Cerebellar nuclear complex (tissue), 1 donor: ENCODE data around the gene EXOC8.

ENCODE experiments used
- DNase-seq, 2 experiments: peaks; one replicate each; lab custom pipeline; 2025; lab: John Stamatoyannopoulos, UW

Gene EXOC8, protein sequence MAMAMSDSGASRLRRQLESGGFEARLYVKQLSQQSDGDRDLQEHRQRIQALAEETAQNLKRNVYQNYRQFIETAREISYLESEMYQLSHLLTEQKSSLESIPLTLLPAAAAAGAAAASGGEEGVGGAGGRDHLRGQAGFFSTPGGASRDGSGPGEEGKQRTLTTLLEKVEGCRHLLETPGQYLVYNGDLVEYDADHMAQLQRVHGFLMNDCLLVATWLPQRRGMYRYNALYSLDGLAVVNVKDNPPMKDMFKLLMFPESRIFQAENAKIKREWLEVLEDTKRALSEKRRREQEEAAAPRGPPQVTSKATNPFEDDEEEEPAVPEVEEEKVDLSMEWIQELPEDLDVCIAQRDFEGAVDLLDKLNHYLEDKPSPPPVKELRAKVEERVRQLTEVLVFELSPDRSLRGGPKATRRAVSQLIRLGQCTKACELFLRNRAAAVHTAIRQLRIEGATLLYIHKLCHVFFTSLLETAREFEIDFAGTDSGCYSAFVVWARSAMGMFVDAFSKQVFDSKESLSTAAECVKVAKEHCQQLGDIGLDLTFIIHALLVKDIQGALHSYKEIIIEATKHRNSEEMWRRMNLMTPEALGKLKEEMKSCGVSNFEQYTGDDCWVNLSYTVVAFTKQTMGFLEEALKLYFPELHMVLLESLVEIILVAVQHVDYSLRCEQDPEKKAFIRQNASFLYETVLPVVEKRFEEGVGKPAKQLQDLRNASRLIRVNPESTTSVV

GRCh38 chr1:231337472-231338269, at the start of gene EXOC8:
Gene EXOC8 (minus strand): TSS chr1:231337852. CDS start chr1:231337745, 107 bp downstream.
- DNase-seq = peak; percentile 59 to 91

DNA sequence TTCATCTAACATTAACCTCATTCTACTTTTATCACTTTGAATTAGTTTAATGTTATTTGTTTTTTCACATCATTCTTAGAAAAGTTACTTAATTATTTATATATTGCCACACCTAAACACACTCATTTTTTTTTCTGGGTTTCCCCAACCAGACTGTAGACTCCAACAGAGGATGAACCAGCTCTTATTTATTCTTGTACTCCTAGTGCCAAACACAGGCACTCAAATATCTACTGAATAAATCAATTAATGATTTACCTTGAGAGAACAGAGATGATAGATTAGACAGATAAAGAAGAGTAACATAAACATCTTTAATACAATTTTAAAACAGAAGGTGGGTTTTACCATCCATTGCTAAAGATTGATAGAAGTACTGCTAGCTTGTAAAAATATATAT, 48.8 kb upstream of the EXOC8 start:
- no peak for DNase-seq

- no peak for DNase-seq
These were observed 47.7 kb upstream of the EXOC8 start for GRCh38 chr1:231385416-231385748.

GRCh38 chr1:231384696-231385415, 47.2 kb upstream of the EXOC8 start:
- no peak for DNase-seq

DNA sequence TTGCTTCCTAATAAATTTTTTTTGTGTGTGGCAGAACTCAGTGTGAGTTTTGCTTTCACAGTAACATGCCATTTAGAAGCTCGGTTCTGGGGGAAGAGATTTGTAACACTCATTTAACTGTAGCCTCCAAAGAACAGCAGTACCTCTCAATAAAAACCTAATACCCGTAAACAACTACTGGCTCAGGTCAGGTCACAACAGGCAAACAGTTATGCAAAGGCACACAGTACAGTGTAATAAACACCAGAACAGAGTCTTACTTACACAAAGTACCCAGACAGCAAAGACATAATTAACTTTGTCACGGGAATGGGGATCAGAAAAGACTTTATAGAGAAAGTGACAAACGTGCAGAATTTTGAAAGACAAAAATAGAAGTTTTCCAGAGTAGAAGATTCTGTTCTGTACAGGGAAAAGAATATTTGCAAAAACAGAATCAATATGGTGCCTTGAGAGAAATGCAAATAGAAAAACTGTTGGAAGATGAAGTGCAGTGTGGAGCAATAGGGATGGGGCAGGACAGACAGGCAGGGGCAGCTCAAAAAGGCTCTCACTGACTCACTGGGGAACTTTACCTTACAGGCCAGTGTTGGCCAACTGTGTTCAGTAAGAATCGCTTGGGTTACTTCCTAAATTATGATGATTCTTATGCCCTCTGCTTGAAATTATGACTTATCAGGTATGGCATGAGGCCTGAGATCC, 45.7 kb upstream of the EXOC8 start:
- DNase-seq = no peak

- DNase-seq = no peak
These were observed 44.8 kb upstream of the EXOC8 start for GRCh38 chr1:231382426-231382825.

DNA sequence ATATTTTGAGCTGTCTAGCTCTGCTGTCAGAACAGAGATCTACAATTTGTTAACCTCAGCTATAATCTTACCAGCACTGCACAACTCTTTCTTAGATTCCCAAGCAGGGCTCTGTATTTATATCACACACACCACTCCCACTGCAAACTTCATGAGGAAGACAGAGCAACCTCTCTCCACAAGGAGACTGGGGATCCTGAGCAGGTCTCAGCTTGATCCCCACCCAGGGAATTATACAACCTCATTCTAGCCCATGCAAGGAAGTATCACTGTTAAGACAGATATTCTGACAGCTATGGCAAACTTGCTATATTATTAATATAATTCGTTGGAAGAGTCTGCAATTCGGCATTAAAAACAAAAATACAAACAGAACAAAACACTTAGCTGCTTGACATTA, 44.1 kb upstream of the EXOC8 start:
- DNase-seq = no peak

DNA sequence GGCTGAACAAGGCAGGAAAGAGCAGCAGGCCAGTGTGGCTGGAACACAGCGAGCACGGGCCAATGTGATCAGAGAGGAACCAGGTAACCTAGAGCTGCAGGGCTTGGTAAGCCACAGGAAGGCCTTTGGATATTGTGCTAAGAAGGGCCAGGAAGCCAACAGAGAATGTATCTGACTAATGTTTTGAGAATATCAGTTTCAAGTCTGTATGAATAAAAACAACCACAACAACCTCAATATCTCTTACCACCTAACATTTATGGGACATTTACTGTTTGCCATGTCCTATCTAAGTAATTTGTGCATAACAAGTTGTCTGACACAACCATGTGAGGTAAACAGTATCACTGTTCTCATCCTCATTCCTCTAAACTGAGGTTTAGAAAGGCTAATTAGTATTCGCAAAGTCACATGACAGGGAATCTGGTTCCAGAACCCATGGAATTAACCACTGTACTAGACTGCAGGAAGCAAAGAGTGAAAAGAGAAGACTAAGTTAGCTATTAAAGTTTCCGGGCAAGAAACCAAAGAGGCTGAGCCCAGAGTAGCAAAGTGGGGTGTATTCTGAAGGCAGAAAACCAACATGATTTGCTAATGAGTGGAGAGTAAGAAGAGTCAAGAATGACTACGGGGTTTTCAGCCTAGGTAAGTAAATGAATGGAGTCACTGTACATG, 39.4 kb upstream of the EXOC8 start:
- no peak for DNase-seq

DNA sequence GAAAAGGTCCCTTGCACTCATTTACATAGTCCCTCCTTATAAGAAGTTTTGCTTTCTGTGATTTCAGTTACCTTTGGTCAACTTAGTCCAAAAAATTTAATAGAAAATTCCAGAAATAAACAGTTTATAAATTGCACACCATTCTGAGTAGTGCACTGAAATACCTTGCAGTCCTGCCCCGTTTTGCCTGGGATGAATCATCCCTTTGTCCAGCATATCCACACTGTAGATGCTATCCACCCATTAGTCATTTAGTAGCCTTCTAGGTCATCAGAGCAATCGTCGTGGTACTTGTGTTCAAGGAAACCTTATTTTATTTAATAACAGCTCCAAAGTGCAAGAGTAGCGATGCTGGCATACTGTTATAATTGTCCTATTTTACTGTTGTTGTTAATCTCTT, 38.4 kb upstream of the EXOC8 start:
- DNase-seq = no peak

DNA sequence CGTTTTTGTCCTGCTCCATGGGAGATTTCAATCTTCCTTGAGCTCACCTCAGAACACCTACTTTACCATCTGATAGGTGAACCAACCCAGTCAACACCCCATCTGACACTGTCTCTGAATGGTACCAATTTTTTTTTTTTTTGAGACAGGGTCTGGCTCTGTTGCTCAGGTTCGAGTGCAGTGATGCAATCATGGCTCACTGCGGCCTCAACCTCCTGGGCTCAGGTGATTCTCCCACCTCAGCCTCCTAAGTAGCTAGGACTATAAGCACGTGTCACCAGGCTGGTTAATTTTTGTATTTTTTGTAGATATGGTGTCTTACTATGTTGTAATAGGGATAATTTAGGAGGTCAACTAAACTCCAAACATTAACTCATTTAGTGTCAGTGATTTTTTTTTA, 36.7 kb upstream of the EXOC8 start:
- no peak for DNase-seq

- DNase-seq = no peak
These were observed 34.8 kb upstream of the EXOC8 start for GRCh38 chr1:231372501-231372900.

DNA sequence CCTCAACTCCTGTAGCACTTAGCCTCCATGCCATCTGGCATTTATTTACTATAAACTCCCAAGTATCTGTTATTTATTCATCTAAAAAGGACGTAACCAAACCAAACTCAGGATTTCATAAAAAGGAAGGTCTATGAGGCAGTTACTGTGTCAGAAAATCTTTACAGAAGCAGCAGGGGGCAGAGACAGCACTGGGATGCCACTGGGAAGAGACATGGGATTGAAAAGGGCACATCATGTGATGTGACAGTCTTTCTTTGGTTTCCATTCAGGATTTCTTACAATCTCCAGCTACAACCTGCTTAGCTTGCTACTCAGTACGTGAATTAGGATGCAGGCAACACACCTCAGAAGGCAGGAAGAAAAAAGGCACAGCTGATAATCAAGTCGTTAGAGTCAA, 31.6 kb upstream of the EXOC8 start:
- no peak for DNase-seq

DNA sequence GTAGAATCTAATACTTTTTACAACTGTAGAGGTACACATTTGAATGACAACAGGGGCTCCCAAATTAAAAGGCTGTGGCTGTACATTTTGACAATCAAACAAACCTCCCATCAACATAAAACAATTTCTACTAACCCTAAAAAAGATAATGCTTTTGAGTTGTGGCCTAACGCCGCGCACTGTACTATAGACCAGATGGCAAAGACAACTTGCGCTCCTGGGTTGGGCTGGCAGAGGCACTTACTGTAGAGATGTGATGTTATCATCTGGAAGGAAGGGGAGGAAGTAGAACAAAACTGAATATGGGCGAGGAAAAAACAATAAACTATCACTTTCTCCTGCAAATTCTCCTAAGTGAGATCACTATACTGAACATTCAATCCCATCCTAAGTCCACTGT, 26.5 kb upstream of the EXOC8 start:
- no peak for DNase-seq

GRCh38 chr1:231363624-231364023, 26.0 kb upstream of the EXOC8 start:
- DNase-seq = no peak

DNA sequence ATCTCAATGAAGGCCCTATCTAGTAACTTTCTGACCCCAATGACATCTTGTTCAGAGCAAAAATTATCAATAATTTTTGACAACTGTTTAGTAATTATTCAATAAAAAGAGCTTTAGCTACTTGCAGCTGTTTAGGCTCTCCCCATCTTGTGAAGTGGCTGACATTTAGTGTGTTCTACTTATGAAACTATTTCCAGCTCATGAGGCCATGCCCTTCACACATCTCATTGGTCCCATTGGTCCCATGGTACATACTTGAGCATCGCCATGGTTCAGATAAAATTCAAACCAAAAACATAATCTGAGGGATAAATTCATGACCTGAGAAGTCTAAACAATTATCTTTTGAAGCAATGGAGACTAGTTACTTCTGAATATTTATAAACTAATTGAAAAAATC, 24.7 kb upstream of the EXOC8 start:
- no peak for DNase-seq

DNA sequence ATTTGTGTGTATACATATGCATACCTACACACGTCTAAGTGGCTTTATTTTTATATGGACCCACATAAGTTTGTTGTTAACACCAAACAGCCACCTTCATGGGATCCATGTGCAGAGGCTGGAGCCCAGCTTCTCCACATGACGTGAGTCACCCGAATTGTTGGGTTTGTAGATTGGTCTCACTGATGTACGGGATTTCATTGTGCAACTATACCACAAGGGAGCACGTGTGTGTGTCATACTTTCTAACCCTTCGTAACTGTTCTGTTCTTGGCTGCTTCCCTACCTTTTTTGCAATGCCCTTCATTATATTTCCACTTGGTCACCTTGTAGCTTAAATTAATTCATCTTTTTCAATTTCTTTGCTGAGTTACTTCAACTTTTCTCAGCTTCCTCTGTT, 21.5 kb upstream of the EXOC8 start:
- DNase-seq = no peak

DNA sequence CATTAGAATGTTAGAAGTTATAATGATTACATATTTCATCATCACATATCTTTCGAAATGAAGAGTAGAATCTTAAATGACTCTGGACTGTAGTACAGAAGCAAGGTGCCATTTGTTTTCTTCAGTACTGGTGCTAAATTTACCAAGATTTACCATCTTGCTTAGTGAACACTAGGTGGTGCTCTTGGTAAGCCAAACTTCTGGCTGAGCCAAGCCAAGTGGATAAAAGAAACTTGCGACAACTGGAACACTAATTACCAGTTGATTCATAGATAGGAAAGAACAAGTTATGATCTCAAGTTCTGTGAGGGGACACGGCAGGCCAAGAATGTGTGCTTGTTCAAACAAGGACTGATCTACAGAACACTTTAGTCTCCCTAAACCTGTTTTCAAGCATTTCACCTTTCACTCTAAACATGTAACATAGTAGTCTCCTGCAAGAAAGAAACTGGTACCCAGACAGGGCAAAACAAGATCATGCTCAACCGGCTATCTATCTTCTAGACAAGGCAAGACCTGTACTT, 20.2 kb upstream of the EXOC8 start:
- peak in 1 of 2 experiments; percentile 28 for DNase-seq

GRCh38 chr1:231357187-231357772, 19.6 kb upstream of the EXOC8 start:
- no peak for DNase-seq

DNA sequence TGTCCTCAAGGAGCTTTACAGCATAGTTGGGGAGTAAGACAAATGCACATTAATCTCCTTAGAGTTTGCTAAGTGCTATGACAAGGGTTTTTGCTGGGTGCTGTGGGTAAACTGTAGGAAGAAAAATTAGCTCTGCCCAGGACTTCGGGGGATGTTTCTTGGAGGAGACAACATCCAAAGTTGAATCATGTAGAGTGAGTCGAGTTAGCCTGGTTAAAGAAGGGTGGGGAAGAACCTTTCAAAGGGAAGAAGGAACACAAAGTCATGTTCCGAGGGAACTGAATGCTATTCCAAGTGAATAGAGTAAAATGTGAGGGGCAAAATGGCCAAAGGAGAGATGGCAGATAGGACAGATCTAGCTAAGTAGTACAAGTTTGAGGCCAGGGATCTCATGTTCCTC, 17.5 kb upstream of the EXOC8 start:
- DNase-seq = no peak

- DNase-seq = no peak
These were observed 16.8 kb upstream of the EXOC8 start for GRCh38 chr1:231354330-231355020.
